Measurements from ENCODE around the gene C17orf114.

GRCh38 chr17:4790705-4791088, 11.4 kb downstream of the C17orf114 start:
- TF ChIP-seq, protein P1, sequence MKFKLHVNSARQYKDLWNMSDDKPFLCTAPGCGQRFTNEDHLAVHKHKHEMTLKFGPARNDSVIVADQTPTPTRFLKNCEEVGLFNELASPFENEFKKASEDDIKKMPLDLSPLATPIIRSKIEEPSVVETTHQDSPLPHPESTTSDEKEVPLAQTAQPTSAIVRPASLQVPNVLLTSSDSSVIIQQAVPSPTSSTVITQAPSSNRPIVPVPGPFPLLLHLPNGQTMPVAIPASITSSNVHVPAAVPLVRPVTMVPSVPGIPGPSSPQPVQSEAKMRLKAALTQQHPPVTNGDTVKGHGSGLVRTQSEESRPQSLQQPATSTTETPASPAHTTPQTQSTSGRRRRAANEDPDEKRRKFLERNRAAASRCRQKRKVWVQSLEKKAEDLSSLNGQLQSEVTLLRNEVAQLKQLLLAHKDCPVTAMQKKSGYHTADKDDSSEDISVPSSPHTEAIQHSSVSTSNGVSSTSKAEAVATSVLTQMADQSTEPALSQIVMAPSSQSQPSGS (CRISPR knock-in tag; IDR thresholded peaks at IDR 0.05), result no peak
- TF ChIP-seq, protein P2, sequence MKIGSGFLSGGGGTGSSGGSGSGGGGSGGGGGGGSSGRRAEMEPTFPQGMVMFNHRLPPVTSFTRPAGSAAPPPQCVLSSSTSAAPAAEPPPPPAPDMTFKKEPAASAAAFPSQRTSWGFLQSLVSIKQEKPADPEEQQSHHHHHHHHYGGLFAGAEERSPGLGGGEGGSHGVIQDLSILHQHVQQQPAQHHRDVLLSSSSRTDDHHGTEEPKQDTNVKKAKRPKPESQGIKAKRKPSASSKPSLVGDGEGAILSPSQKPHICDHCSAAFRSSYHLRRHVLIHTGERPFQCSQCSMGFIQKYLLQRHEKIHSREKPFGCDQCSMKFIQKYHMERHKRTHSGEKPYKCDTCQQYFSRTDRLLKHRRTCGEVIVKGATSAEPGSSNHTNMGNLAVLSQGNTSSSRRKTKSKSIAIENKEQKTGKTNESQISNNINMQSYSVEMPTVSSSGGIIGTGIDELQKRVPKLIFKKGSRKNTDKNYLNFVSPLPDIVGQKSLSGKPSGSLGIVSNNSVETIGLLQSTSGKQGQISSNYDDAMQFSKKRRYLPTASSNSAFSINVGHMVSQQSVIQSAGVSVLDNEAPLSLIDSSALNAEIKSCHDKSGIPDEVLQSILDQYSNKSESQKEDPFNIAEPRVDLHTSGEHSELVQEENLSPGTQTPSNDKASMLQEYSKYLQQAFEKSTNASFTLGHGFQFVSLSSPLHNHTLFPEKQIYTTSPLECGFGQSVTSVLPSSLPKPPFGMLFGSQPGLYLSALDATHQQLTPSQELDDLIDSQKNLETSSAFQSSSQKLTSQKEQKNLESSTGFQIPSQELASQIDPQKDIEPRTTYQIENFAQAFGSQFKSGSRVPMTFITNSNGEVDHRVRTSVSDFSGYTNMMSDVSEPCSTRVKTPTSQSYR (CRISPR knock-in tag; IDR thresholded peaks at IDR 0.05; ENCODE audit: borderline replicate concordance), result no peak
- TF ChIP-seq FOXM1 (CRISPR knock-in tag; IDR thresholded peaks at IDR 0.05), result no peak
